Measurements from ENCODE around the gene SMR3A.

GRCh38 chr4:70364002-70364401 lies 3.4 kb downstream of the SMR3A start:
- TF ChIP-seq, protein P1, sequence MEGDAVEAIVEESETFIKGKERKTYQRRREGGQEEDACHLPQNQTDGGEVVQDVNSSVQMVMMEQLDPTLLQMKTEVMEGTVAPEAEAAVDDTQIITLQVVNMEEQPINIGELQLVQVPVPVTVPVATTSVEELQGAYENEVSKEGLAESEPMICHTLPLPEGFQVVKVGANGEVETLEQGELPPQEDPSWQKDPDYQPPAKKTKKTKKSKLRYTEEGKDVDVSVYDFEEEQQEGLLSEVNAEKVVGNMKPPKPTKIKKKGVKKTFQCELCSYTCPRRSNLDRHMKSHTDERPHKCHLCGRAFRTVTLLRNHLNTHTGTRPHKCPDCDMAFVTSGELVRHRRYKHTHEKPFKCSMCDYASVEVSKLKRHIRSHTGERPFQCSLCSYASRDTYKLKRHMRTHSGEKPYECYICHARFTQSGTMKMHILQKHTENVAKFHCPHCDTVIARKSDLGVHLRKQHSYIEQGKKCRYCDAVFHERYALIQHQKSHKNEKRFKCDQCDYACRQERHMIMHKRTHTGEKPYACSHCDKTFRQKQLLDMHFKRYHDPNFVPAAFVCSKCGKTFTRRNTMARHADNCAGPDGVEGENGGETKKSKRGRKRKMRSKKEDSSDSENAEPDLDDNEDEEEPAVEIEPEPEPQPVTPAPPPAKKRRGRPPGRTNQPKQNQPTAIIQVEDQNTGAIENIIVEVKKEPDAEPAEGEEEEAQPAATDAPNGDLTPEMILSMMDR (IDR thresholded peaks at IDR 0.05) = no peak
- TF ChIP-seq POLR2A (IDR thresholded peaks at IDR 0.05) = no peak

Data from adrenal gland (tissue), 5 donors.